ENCODE results near the gene SPAG6.

Gene SPAG6

DNA sequence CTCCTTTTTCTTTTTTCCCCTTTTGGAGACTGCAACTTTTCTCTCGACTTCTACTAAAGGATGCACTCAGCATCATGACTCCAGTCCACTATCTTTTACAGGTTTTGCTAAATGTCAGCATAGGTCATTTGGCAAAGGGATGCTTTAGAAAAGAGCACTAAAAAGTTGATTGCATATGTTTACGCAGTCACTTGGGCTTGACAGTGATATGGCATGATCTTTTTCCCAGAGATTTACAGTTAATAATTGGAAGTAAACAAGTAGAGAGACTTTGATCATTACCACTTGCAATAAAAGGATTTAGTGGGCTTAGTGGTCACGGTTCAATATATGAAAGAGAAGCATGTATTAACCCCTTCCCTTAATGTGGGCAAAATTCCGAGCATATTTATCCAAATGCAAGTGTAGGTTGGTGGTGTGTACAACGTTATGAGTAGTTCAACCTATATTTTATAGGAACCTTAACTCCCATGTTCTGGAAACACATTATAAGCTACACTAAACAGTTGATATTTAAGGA is 22.6 kb upstream of the SPAG6 start:
- no peak for DNase-seq

- DNase-seq: no peak
These were observed 21.6 kb upstream of the SPAG6 start for GRCh38 chr10:22323538-22324305.

GRCh38 chr10:22324413-22324812 is 20.9 kb upstream of the SPAG6 start:
- DNase-seq: no peak

GRCh38 chr10:22324893-22325271 is 20.4 kb upstream of the SPAG6 start:
- no peak for DNase-seq

DNA sequence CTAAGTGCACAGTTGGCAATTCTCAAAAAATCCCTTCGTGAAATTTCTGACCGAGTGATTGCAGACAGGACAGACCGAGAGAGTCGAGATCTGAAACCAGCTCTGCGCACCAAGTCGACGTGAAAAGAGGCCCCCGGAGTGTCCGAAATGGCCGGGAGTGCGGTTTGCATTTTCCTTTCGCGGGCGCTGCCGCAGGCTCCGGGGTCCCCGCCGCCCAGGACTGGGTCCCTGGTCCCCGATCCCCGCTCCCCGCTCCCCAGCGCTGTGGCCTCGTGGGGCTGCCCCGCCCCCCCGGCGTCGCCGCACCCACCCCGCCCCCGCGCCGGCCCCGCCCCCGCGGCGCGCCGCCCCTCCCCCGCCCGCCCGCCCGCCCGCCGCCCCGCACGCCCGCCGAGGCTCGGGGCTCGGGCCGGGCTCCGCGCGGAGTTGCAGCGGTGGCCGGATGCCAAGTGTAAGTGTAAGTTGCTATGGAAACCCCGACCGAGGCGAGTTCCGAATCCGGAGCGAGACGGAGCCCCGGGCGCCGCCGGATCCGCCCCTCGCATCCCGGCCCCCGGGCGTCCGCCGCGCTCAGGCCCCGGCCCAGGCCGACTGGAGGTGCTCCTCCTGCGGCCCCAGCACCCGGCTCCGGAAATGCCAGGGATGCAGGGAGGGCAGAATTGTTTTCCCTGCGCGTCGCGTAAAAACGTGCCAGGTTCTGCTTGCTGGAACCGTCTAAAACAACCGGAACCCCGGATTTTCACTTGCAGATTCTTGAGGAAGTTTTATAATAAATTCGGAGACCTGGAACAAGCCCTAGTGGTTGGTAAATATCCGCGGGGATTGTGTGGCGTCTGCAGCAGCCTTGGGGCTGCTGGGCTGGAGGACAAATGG is 19.8 kb upstream of the SPAG6 start:
- DNase-seq: peak; percentile 61

GRCh38 chr10:22326145-22326702 is 19.1 kb upstream of the SPAG6 start:
- DNase-seq: no peak

DNA sequence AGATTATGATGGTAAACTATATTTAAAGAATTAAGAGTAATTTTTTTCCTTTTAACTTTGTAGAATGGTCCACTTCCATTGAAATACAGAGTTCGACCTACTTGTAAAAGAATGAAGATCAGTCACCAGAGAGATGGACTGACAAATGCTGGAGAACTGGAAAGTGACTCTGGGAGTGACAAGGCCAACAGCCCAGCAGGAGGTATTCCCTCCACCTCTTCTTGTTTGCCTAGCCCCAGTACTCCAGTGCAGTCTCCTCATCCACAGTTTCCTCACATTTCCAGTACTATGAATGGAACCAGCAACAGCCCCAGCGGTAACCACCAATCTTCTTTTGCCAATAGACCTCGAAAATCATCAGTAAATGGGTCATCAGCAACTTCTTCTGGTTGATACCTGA is 16.1 kb upstream of the SPAG6 start:
- DNase-seq: no peak

- DNase-seq: no peak
These were observed 13.1 kb upstream of the SPAG6 start for GRCh38 chr10:22332116-22332692.

GRCh38 chr10:22333167-22333974 is 11.9 kb upstream of the SPAG6 start:
- no peak for DNase-seq

DNA sequence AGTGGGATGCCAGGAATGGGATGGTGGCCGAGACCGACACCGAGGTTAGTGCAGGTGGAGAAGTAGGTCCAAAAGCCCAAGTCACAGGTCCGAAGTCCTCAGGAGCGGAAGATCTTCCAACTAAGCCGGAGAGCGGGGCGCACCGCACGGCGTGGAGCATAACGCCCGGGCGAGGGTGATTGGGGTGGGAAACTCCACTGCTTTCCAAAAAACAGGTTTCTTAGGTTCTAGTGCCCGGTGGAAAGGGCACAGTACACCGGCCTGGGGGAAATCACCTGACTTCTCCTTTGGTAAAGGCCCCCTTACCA is 11.4 kb upstream of the SPAG6 start:
- no peak for DNase-seq

DNA sequence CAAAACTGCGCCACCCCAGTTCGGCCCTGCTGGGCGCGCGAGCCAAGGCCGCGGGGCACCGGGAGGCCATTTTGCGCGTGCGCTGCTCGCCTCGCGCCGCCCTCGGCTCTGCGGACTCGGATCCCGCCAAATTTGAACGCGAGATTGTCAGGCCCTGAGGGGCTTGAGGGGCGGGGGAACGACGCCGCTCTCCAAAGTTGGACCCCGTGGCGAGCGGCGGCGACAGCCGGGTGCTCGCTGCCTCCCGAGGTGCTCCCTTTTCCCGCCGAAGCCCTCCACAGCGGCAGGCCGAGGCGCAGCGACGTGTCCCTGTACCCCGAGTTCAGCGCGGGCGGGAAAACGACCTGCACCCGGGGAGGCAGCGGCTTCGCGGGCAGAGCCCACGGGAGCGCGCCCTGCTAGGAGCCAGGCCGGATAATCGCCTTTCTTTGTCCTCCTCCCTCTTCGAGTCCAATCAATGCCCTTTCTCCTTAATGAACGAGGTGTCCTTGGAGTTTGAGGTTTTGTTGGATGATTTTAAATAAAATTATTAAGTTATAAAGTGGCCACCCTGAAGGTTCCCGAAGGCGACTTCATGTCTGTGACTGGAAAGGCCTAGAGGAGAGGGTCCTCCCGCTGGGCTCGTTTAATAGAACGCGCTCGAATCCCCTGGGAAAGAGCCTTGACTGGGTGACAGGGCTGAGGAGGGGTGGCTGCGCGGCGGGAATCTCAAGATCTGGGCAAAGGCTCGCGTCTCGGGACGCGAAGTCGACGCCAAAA is 10.7 kb upstream of the SPAG6 start:
- no peak for DNase-seq

DNA sequence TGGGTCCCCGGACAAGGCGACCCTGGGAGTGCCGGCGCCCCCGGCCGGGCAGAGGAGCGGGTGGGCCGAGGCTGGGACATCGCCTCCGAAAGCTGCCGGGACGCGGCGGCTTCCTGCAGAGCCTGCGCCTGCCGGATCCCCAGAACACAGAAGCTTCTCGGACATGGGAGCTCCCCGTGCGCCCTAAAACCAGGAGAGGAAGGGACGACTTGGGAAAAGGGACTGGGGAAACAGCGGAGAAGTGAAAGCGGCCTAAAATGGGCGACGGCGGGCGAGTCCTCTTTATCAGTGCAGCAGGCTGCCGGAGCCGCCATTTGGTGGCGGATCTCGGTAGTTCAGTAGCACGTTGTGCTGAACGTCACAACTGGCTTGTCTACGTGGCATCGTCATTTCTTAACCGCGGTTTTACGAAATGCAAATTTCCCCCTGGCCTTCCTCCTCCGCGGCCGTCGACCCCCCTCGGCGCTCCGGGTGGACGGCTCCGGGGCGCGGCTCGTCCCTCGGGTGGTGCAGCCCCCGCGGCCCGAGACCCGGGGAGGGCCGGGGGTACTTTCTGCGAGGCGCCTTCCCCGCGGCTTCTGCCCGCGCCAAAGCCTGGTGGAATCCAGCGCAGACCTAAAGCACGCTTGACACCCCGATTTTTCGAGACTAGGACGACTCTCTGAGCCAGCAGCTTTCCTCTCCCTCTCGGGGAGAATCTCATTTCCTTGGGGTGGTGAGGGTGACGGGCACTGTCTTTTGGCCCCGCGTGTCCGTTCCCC is 9.9 kb upstream of the SPAG6 start:
- DNase-seq: peak; percentile 65

- no peak for DNase-seq
These were observed 7.0 kb upstream of the SPAG6 start for GRCh38 chr10:22338185-22338900.

DNA sequence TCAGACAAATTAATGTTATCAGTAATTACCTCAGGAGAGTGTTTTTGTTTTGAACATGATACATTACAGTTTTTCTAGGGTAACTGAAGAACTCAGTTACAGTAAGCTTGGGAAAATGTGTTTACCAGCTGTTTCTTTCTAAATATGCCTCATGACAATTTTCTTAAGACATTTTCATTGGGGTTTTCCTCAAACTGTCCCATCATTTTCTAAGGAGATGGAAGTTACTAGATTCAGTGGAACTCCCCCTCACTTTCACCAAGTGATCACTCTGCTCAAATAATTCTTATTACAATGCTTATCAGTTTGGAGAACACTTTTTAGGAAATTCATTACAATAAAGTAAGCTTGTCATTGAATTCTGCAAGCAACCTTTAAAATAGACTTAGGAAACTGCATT is 6.4 kb upstream of the SPAG6 start:
- no peak for DNase-seq

DNA sequence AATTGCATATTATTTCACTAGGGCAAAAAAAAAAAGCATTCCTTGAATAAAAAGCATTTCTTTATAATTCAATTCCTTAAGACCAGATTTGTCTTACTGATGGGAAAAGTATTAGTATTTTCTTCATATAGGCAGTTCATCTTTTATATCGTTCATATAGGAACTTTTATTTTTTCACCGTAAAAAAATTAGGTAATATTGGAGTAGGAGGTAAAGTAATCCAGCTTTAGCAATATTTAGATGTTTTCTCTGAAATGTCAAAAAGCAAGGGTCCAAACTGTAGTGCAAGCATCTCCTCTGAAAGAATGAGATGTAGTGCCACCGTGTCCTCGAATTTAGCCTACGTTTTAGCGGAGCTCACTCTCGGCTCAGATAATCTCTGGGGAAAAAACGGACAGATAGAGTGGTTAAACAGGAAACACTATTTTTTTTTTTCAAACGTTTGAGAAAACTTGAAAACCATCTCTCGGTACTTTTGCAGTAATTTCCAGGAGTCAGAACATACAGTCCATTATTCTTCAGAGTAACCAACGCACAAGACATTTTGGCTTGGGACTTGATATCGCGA is 5.5 kb upstream of the SPAG6 start:
- DNase-seq: no peak

DNA sequence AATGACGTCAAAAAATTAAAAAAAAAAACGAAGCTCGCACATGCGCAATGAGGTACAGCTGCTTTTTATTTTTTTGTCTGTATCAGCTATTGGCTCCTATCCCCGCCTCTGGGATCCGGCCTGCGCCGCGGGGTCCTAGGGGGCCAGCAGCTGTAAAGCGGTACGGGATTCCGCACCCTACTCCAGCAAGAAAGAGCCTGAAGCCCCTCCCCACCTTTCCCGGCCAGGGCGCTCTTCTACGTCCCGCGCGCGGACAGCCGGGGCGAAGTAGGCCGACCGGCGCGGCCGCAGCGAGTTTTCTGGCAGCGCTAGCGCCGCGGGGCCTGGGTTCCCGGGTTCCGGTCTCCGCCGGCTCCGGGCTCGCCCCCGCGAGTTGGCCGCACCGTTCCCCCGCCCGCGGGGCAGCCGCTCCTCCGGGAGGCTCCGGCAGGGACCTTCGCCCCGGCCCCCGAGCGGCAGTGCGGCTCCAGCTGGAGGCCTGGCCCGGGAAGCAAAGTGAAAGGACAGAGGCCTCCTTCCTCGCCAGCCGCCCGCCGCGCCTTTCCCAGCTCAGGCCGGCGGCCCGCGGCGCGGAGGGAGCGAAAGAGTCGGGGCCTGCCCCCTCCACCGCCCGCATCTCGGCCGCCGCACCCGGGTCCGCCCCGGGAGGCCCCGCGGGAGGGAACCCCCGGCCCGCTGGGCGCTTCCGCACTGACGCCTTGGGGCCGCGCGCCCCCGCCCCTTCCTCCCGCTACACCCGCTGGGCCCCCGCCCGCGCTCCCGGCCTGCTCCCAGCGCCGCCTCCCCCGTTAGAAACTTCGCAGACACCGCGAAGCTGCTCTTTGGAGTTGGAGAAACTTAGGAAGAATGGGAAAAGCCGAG is 4.7 kb upstream of the SPAG6 start:
- DNase-seq: peak; percentile 51

DNA sequence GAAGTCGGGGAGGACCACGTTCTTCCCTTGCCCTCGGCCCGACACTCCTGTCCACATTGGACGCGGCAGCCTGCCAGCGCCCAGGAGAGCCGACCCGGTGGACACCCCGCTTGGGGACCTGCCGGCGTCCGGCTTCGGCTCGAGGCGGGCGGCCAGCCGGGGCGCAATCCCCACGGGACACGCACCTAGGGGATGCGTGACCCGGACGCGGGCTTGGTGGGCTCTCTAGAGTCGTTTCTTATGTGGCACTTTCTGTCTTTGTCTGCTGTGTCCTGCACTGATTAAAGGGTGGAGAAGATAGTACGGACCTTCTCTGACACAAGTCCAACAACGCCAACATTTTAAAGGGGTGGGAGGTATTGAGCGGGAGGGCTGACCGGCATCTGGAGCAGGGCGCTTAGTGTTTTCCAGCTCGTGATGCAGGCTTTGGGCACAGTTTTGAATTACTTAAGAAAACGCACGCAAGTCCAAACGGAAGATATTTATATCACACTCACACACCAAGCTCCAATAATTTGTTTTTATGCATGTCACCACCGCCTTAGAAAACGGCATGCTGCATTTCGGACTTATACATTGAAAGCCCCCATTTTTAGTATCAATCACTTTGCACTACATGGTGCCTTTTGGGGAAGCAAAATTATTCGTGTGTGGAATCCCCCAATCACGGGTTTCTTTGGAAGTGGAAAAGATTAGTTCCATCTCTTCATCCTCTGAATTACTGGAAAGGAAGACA is 3.9 kb upstream of the SPAG6 start:
- peak; percentile 20 for DNase-seq

GRCh38 chr10:22341926-22342196 is 3.4 kb upstream of the SPAG6 start:
- no peak for DNase-seq

- DNase-seq: no peak
These were observed 2.9 kb upstream of the SPAG6 start for GRCh38 chr10:22342421-22342820.

All from activated naive CD4-positive, alpha-beta T cell treated with anti-CD3 and anti-CD28 coated beads, Interleukin-2, amount 50 U/mL, for 16 hours (primary cell).